T47D (cell line): ENCODE results near the gene NOC4L.

ENCODE experiments used
- DNase-seq, 2 experiments: peaks; one replicate each; pipeline versions ENCODE4 v3.0.0 to v3.0.0-alpha.2; 2011 to 2012; ENCODE audit warnings: low read depth in 1 of 2, low spot score in 1 of 2
- JUND ChIP-seq: IDR thresholded peaks from 2 replicates; pipeline ENCODE4 v1.6.1; 2012; ENCODE audit warnings: low read depth
- in situ Hi-C: cut with HindIII; loops from 2 replicates; pipeline ENCODE4 v1.10.0; 2016; ENCODE audit warnings: low sequenced_read_pairs, low pct_unique_long_range_greater_than_20kb

The NOC4L gene

DNA sequence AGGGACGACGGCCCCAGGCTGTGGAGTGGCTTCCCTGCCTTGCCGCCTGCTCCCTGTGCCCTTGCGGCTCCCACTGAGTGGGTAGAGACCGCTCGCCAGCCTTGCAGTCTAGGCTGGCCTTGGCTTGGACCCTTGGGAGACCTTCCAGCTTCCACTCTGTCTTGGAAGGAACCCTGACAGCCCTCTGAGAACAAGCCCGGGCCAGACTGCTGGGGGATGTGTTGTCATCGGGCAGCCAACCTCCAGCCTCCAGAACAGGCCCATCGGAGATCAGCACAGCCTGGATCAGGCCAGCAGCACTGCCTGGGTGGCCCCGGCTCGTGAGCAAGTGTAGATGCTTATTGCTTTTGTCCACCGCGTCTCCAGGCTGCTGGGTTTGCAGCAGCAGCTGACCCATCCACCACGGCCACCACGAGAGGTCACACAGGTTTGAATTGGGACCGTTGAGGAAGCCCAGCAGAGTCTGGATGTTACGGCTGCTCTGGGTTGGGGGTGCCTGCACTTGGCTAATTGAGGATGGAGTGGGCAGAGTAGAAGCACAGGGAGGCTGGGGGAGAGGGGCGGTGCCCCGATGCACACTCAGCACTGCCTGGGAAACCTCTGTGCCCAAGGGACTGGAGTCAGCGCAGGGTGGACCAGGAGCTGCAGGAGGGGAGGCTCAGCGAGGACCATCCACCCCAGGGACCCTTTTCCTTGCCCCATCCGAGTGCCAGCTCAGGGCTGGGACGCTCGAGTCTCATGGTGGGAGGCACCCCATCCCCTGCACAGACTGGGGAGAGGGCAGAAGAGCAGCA, 55.5 kb downstream of the NOC4L start:
- TF ChIP-seq JUND: no peak
- in situ Hi-C loops: no loop called here
- no peak for DNase-seq

DNA sequence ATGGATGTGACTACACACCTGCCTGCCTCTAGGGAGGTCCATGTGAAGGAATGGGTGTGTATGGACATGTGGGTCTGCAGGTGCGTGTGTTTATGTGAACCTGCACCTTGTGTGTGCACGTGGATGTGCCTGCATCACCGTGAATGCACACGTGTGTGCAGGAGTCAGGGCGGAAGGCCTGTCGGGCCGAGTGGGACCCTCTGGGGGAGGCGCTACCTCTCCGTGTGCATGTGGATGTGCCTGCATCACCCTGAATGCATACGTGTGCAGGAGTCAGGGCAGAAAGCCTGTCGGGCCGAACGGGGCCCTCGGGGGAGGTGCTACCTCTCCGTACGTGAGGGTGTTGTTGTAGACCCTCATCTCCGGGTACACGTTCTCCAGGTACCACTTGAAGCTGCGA, 56.5 kb downstream of the NOC4L start:
- TF ChIP-seq JUND: no peak
- in situ Hi-C loops: no loop called here
- no peak for DNase-seq

DNA sequence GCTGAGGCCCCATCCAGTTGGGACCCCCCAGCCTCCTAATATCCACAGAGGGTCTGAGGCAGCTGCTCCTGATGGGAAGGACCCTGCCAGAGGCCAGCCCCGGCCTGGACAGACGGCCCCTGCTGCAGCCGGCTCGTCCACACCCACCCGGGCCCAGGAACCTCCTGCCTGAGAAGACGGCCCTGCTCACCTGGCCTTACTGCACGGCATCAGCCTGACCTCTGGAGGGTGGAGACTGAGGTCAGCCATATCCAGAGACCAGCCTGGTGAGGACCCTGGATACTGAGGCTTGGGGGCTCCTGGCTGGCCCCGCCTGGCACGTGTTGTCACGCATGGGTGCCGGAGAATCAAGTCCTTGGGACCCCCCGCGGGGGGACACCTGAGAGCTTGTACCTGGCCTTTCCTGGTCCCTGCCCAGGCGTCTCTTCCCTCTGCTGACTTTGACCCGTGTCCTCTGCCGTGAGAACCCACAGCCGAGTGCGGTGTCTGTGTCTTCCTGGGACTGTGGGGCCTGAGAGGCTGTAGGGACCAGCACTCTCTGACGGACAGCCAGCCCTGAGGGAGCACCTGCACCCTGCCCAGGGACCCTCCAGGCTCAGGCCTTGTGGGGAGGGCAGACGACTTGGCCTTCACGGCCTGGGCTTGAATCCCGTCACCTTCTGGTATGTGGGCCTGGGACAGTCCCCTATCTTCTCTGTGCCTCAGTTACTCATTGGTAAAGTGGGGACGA, 57.3 kb downstream of the NOC4L start:
- in situ Hi-C loops: no loop called here

More for the DNA sequence above, 57.3 kb downstream of the NOC4L start:
- no peak for TF ChIP-seq JUND
- DNase-seq: no peak
